Nephron (organoid): ENCODE data around the gene CARNS1.

ENCODE experiments used
- H3K27ac Mint-ChIP-seq, 3 experiments: 2 replicates each; pipeline ENCODE4 v1.8.0; 2020; ENCODE audit warnings: mixed read lengths in 3 of 3, mild to moderate bottlenecking in 2 of 3, moderate library complexity in 1 of 3
- H3K27me3 Mint-ChIP-seq: 2 replicates; pipeline ENCODE4 v1.8.0; 2021; ENCODE audit warnings: low read depth, mild to moderate bottlenecking, moderate library complexity, mixed read lengths
- H3K36me3 Mint-ChIP-seq: 2 replicates; pipeline ENCODE4 v1.8.0; 2020; ENCODE audit warnings: low read depth, mixed read lengths
- H3K4me1 Mint-ChIP-seq: 2 replicates; pipeline ENCODE4 v1.8.0; 2020; ENCODE audit warnings: mixed read lengths
- H3K4me3 Mint-ChIP-seq, 3 experiments: 2 replicates each; pipeline ENCODE4 v1.8.0; 2020; ENCODE audit warnings: mild to moderate bottlenecking in 3 of 3, mixed read lengths in 3 of 3, moderate library complexity in 2 of 3
- H3K9me3 Mint-ChIP-seq: 2 replicates; pipeline ENCODE4 v1.8.0; 2020; ENCODE audit warnings: mixed read lengths
- CTCF ChIP-seq, 3 experiments: fragments of 200-600 bp; sonication (generic); IDR thresholded peaks; one replicate each; pipeline ENCODE4 v1.5.0; 2021; ENCODE audit warnings: antibody characterized with exemption in 3 of 3; ENCODE audit not compliant: unreplicated experiment in 3 of 3

The CARNS1 gene

GRCh38 chr11:67442504-67443404 is 27.3 kb downstream of the CARNS1 start:
- no peak for TF ChIP-seq CTCF (IDR thresholded peaks at IDR 0.05; ENCODE audit: unreplicated experiment in 3 of 3)
- Mint-ChIP-seq H3K4me1 (no peaks in the 10 kb centered on the region), H3K27ac (peak overlapping the region in 2 of 3 experiments; percentile 70 to 81), H3K4me3 (peak overlapping the region; percentile 87 to 90 (median 87)), H3K36me3 (no peaks in the 10 kb centered on the region), H3K9me3 (no peaks in the 10 kb centered on the region), H3K27me3 (no peaks in the 10 kb centered on the region)

GRCh38 chr11:67445515-67445914 is 30.0 kb downstream of the CARNS1 start:
- Mint-ChIP-seq H3K27me3 (peaks cover 5% of the 10 kb centered on the region), H3K27ac (peak overlapping the region; percentile 58 to 93 (median 92)), H3K4me1 (no peaks in the 10 kb centered on the region), H3K4me3 (peak overlapping the region; percentile 88 to 92 (median 91)), H3K36me3 (no peaks in the 10 kb centered on the region), H3K9me3 (no peaks in the 10 kb centered on the region)
- TF ChIP-seq CTCF (IDR thresholded peaks at IDR 0.05; ENCODE audit: unreplicated experiment in 3 of 3) = no peak

- no peak for TF ChIP-seq CTCF (IDR thresholded peaks at IDR 0.05; ENCODE audit: unreplicated experiment in 3 of 3)
- H3K4me1 Mint-ChIP-seq = no peaks in the 10 kb centered on the region
- H3K27ac Mint-ChIP-seq = no peak overlapping the region
- no peak overlapping the region for H3K4me3 Mint-ChIP-seq
- peaks cover 5% of the 10 kb centered on the region for H3K27me3 Mint-ChIP-seq
- H3K9me3 Mint-ChIP-seq = no peaks in the 10 kb centered on the region
- H3K36me3 Mint-ChIP-seq = no peaks in the 10 kb centered on the region
These were observed 32.7 kb downstream of the CARNS1 start for GRCh38 chr11:67448220-67448609.

- peaks cover 5% of the 10 kb centered on the region for H3K27me3 Mint-ChIP-seq
- no peaks in the 10 kb centered on the region for H3K36me3 Mint-ChIP-seq
- peak overlapping the region in 2 of 3 experiments; percentile 15 to 21 for H3K27ac Mint-ChIP-seq
- no peak for TF ChIP-seq CTCF (IDR thresholded peaks at IDR 0.05; ENCODE audit: unreplicated experiment in 3 of 3)
- no peak overlapping the region for H3K4me3 Mint-ChIP-seq
- no peaks in the 10 kb centered on the region for H3K9me3 Mint-ChIP-seq
- H3K4me1 Mint-ChIP-seq = no peaks in the 10 kb centered on the region
These were observed 33.8 kb downstream of the CARNS1 start for GRCh38 chr11:67449116-67449844.

- Mint-ChIP-seq H3K4me1 (no peaks in the 10 kb centered on the region), H3K27ac (no peak overlapping the region), H3K4me3 (no peak overlapping the region), H3K27me3 (peaks cover 5% of the 10 kb centered on the region), H3K9me3 (no peaks in the 10 kb centered on the region), H3K36me3 (no peaks in the 10 kb centered on the region)
- no peak for TF ChIP-seq CTCF (IDR thresholded peaks at IDR 0.05; ENCODE audit: unreplicated experiment in 3 of 3)
These were observed 35.5 kb downstream of the CARNS1 start for GRCh38 chr11:67450796-67451657.
